GM20000 (cell line): ENCODE data around the gene CSNK1G2.

ENCODE experiments used
- DNase-seq: peaks from one replicate; pipeline ENCODE4 v3.0.0; 2012; ENCODE audit warnings: low spot score
- TF ChIP-seq, protein P1 (sequence below): IDR thresholded peaks from 2 replicates; pipeline ENCODE4 v1.5.1; 2012; ENCODE audit warnings: mild to moderate bottlenecking, control low read depth; ENCODE audit errors: extremely low read depth, missing control alignments

Gene CSNK1G2

DNA sequence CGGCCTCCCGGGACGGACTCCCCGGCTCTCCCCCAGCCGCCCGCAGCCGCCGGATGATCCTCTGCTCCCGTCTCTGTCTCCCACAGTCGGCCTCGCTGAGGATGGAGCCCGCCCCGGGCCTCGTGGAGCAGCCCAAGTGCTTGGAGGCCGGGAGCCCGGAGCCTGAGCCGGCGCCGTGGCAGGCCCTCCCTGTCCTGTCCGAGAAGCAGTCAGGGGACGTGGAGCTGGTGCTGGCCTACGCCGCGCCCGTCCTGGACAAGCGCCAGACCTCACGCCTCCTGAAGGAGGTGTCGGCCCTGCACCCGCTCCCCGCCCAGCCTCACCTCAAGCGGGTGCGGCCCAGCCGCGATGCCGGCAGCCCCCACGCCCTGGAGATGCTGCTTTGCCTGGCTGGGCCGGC is 29.0 kb upstream of the CSNK1G2 start:
- no peak for DNase-seq
- TF ChIP-seq, protein P1, sequence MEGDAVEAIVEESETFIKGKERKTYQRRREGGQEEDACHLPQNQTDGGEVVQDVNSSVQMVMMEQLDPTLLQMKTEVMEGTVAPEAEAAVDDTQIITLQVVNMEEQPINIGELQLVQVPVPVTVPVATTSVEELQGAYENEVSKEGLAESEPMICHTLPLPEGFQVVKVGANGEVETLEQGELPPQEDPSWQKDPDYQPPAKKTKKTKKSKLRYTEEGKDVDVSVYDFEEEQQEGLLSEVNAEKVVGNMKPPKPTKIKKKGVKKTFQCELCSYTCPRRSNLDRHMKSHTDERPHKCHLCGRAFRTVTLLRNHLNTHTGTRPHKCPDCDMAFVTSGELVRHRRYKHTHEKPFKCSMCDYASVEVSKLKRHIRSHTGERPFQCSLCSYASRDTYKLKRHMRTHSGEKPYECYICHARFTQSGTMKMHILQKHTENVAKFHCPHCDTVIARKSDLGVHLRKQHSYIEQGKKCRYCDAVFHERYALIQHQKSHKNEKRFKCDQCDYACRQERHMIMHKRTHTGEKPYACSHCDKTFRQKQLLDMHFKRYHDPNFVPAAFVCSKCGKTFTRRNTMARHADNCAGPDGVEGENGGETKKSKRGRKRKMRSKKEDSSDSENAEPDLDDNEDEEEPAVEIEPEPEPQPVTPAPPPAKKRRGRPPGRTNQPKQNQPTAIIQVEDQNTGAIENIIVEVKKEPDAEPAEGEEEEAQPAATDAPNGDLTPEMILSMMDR = no peak

DNA sequence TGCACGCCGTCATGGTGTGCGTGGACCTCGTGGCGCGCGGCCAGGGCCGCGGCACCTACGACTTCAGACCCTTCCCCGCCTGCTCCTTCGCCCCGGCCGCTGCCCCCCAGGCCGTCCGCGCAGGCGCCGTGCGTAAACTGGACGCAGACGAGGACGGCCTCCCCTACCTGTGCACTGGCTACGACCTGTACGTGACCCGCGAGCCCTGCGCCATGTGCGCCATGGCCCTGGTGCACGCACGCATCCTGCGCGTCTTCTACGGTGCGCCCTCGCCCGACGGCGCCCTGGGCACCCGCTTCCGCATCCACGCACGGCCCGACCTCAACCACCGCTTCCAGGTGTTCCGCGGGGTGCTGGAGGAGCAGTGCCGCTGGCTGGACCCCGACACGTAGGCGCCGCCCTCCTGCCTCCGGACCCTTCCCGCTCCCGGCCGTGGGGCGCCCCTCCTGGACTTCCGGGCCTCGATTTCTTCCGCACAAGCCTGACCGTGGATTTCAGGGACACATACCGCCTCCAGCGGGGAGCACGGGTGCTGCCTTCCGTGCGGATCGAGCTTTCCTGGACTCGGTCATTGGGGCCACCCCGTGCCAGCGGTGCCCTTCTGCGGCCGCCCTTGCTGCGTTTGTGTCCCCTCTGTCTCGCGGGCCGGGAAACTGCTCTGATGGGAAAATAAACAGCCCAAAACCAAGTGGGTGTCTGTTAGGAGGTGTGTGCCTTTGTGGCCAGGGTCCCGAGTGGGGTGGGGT is 28.0 kb upstream of the CSNK1G2 start:
- no peak for DNase-seq
- TF ChIP-seq, protein P1 = no peak

DNA sequence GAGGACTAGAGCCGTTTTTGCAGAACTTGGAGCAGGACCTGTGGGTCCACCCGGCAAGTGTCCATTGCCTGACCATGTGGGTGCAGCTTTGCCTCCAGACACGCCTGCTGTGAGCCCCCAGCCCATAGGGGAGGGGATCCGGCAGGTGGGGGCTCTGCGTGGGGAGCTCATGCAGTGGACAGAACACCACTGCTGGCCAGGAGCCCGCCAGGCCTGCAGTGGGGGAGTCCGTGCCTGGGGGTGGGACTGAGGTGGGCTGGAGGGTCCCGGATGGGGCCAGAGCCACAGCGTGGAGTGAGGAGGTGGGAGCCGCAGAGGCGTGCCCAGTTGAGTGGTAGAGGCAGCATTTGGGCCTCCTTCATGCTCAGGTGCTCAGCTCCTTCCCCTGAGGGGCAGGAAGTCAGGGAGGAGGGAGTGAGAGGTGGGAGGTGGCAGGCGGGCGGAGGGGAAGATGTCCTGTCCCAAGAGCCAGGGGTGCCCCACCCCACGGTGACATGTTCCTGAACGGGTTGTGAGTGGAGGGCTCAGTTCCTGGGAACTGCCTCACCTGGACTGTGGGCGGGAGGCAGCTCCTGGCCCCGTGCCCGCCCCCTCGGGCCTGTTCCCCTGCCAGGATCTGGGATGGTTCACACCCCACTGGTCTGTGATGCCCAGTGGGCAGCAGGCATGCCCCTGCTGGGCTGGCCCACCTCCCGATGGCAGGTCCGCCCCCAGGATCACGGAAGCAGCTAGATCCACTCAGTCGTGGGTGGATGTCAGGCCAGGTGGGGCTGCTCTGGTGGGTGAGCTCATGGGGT is 27.0 kb upstream of the CSNK1G2 start:
- DNase-seq = no peak
- TF ChIP-seq, protein P1 = no peak

DNA sequence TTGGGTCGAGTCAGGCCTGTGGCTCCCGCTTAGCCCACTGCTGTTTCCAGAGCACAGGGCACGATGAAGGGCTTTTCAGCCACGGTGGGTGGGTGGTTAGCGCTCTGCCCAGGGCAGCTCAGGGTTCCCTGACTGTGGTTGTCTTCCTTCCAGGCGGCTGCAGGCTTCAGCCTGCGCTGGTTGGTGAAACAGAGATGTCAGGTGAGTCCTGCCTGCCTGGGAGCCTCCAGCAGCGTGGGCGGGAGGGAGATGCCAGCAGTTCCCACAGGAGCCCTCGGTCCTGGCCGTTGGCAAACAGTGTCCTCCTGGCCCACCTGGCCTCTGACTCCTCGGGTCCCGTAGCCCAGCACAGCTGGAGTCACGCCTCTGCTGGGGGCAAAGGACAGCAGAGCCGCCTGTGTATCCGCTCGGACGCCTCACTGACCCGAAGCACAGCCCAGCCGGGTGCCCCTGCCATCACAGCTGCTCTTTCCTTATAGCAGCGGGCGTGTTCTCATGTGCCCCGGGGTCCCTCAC is 26.1 kb upstream of the CSNK1G2 start:
- TF ChIP-seq, protein P1 = no peak
- DNase-seq = no peak

DNA sequence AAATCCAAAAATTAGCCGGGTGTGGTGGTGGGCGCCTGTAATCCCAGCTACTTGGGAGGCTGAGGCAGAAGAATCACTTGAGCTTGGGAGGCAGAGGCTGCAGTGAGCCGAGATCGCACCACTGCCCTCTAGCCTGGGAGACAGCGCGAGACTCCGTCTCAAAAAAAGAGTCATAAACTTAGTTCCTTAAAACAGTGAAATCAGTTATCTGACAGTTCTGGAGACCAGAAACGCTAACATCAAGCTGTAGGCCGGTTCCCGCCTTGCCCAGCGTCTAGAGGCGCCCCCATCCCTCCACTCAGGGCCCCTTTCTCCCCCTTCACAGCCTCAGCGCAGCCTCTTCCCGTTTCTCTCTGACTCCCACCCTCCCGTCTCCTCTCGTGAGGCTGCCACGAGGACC is 23.8 kb upstream of the CSNK1G2 start:
- DNase-seq = no peak
- TF ChIP-seq, protein P1 = no peak

DNA sequence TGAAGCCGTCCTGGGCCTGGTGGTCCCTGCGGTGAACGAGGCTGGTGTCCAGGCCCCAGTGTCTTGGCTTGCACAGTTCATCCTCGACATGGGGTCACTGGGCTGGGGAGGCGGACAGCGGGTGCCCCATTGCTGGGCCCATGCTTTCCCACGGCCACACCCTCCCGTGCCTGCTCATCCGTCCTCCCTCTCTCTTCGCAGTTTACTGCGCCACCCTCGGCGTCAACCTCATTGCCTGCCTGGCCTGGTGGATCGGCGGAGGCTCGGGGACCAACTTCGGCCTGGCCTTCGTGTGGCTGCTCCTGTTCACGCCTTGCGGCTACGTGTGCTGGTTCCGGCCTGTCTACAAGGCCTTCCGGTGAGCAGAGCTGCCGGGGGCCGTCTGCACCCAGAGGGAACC is 23.0 kb upstream of the CSNK1G2 start:
- DNase-seq = no peak
- TF ChIP-seq, protein P1 = no peak

DNA sequence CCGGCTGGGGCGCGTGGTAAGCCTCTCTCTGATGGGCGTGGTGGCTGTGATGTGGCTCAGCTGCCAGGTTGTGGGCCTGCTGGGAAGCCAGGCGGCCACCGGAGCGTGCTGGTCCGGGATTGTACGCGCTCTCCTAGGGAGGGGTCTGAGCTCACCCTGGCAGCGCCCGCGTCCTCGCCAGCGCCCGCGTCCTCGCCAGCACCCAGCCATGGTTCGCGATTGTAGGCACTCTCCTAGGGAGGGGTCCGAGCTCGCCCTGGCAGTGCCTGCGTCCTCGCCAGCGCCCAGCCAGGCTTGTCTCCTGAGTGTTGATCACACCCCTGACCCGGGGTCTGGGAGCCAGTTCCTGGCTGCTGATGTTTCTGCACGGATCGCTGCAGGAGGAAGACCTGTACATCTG is 22.0 kb upstream of the CSNK1G2 start:
- no peak for DNase-seq
- TF ChIP-seq, protein P1 = no peak
